GM12874 (cell line): ENCODE measurements around the gene UBP1.

Experiments used
- TF ChIP-seq, protein P1 (sequence below): IDR thresholded peaks from 2 replicates; pipeline ENCODE4 v1.5.1; 2011; ENCODE audit warnings: low read depth, mild to moderate bottlenecking, control low read depth, low read length, moderate library complexity; ENCODE audit not compliant: insufficient read depth

The UBP1 gene

GRCh38 chr3:33461097-33461496, 20.9 kb upstream of the UBP1 start:
- TF ChIP-seq, protein P1, sequence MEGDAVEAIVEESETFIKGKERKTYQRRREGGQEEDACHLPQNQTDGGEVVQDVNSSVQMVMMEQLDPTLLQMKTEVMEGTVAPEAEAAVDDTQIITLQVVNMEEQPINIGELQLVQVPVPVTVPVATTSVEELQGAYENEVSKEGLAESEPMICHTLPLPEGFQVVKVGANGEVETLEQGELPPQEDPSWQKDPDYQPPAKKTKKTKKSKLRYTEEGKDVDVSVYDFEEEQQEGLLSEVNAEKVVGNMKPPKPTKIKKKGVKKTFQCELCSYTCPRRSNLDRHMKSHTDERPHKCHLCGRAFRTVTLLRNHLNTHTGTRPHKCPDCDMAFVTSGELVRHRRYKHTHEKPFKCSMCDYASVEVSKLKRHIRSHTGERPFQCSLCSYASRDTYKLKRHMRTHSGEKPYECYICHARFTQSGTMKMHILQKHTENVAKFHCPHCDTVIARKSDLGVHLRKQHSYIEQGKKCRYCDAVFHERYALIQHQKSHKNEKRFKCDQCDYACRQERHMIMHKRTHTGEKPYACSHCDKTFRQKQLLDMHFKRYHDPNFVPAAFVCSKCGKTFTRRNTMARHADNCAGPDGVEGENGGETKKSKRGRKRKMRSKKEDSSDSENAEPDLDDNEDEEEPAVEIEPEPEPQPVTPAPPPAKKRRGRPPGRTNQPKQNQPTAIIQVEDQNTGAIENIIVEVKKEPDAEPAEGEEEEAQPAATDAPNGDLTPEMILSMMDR: no peak

GRCh38 chr3:33458446-33458845, 18.2 kb upstream of the UBP1 start:
- TF ChIP-seq, protein P1: no peak

DNA sequence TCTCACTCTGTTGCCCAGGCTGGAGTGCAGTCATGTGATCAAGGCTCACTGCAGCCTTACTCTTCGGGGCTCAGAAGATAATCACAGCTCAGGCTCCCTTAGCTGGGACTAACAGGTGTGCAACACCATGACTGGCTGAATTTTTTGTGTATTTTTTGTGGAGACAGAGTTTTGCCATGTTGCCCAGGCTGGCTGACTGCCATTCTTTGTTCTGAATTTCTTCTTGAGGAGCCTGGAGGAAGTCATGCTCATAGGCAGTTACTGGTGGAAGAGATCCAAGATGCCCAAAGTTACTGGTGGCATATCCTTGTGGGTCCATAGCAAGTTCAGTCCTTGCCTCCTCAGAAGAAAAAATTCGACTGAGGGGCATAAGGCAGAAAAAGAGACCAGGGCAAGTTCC, 16.6 kb upstream of the UBP1 start:
- TF ChIP-seq, protein P1: no peak

GRCh38 chr3:33453331-33453761, 13.1 kb upstream of the UBP1 start:
- TF ChIP-seq, protein P1: no peak

DNA sequence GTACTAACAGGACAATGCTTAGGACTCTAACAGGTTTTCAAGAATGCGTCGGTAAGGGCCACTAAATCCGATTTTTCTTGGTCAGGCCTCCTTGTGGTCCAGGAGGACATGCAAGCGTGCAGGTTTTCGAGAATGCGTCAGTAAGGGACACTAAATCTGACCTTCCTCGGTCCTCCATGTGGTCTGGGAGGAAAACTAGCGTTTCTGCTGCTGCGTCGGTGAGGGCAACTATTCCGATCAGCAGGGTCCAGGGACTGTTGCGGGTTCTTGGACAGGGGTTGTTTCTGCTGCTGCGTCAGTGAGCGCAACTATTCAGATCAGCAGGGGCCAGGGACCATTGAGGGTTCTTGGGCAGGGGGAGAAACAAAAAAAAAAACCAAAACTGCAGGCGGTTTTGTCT, 7.8 kb upstream of the UBP1 start:
- TF ChIP-seq, protein P1: no peak

GRCh38 chr3:33442190-33442589, 2.0 kb upstream of the UBP1 start:
- TF ChIP-seq, protein P1: no peak

- TF ChIP-seq, protein P1: no peak
Observed at GRCh38 chr3:33441225-33441976, 1.2 kb upstream of the UBP1 start.
